GM18502 (cell line): ENCODE measurements around the gene CLDN9.

Source experiments
- ATAC-seq: cut with Tn5 transposase; IDR thresholded peaks from one replicate; pipeline ENCODE4 v1.9.1; 2021; ENCODE audit warnings: mild to moderate bottlenecking; ENCODE audit not compliant: unreplicated experiment, poor library complexity

Gene CLDN9

GRCh38 chr16:3015865-3016521 lies 3.3 kb downstream of the CLDN9 start:
- no peak for ATAC-seq

DNA sequence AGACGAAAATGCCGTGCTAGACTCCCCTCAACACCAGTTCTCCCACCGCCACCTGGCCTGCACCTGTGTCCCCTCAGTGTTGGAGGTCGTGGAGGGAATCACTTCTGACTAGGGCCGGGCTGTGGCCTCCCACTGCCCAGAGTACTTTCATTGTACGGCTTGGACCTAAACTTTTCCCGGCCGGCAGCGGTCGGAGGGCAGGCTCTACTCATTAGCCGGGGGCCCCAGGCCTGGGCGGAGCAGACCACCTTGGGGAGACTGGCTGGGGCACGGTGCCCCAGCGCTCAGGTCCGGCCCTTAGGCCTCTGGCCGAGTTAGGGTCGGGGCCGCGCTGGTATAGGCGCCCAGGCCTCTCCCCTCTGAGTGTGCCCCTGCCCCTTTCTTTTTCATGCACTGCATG lies 4.6 kb downstream of the CLDN9 start:
- ATAC-seq: no peak

DNA sequence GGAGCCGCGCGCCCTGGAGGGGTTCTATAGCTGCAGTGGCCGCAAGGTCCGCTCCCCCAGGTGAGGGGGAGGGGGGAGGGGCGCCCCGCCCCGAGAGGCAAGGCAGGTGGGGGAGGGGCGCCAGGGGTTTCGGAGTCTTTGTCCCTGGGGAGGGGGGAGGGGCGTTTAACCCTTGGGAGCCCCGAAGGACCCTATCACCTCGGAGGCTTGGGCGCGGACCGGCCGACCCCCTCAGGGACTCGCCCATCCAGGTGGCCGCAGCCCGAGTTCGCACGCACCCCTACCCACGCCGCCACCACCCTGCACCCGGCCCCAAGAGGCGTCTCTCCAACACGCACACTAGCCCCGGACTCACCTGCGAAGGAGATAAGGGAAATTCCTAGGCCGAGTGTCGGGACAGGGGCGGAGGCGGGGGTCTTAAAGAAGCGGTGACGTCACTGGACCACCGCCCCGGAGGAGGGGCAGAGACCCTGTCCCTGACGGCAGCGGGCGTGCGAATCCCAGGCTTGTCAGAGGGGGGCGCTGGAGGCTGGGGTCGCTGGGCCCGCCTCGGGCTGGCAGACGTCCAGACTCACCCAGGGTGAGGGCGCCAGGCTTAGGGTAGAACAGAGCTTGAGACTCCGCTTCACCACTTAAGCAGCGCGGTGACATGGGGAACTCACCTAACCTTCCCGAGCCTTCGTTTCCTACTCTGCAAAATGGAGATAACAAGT lies 5.2 kb downstream of the CLDN9 start, which contains the start of gene CLDN6:
Gene CLDN6 (minus strand): TSS at position 390 of the 713 bp plus-strand sequence. CDS start 2,162 bp downstream, outside the sequence.
- ATAC-seq: no peak

GRCh38 chr16:3019594-3020246 lies 7.0 kb downstream of the CLDN9 start:
- ATAC-seq: no peak

DNA sequence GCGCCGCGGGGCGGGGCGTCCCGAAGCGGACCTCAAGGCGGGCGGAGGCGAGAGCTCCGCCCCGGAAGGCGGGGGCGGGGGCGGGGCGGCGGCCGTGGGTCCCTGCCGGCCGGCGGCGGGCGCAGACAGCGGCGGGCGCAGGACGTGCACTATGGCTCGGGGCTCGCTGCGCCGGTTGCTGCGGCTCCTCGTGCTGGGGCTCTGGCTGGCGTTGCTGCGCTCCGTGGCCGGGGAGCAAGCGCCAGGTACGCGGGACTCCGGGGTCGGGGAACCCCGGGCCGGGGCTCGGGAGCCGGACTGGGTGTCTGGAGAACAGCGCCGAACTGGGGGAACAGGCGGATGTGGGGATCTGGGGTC lies 7.5 kb downstream of the CLDN9 start, which contains the start of gene TNFRSF12A:
Gene TNFRSF12A (plus strand): TSS at position 122 of the 357 bp plus-strand sequence. CDS start 30 bp downstream, at position 152.
- ATAC-seq: no peak

DNA sequence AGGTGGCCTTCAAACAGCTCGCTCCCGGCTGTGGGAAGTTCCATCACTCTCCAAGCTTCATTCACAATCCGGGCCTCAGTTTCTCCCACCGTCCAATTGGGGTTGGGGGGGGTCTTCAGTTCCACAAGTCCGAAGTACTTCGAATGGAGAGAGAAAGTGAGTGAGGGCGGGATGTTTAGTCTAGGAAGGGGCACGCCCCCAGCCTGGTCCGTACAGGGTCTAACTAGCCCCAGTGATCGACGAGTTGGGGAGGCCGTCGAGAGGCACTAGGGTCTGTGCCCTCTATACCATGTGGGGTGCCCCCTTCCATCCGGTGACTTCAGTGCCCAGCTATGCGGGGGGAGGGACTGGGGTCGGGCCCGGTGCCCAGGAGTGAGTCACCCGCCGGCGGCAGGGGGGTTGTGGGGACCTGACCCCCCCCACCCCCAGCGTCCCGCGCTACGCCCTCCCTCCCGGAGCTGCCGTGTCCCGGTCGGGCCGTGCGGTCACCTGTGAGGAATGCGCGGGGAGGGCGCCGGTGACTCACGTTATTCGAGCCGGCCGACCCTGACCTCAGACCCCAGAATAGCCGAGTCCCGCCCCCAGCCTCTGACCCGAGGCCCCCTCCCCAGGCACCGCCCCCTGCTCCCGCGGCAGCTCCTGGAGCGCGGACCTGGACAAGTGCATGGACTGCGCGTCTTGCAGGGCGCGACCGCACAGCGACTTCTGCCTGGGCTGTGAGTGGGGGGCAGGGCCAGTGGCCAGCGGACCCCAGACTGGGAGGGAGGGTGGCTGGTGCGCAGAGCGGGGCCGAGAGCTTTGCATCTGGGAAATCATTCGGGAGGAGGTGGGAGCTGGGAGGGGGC lies 8.1 kb downstream of the CLDN9 start:
- ATAC-seq: no peak

DNA sequence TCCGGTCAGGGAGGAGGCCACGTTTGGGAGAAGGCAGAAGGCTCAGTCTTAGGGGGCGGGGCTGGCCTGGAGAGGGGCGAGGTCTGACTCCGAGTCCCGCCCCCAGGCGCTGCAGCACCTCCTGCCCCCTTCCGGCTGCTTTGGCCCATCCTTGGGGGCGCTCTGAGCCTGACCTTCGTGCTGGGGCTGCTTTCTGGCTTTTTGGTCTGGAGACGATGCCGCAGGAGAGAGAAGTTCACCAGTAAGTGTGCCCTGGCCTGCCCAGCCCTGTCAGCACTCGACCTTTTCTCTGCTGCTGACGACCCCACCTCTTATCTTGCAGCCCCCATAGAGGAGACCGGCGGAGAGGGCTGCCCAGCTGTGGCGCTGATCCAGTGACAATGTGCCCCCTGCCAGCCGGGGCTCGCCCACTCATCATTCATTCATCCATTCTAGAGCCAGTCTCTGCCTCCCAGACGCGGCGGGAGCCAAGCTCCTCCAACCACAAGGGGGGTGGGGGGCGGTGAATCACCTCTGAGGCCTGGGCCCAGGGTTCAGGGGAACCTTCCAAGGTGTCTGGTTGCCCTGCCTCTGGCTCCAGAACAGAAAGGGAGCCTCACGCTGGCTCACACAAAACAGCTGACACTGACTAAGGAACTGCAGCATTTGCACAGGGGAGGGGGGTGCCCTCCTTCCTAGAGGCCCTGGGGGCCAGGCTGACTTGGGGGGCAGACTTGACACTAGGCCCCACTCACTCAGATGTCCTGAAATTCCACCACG lies 8.9 kb downstream of the CLDN9 start:
- no peak for ATAC-seq

- no peak for ATAC-seq
These were observed 9.5 kb downstream of the CLDN9 start for GRCh38 chr16:3022208-3022683.

DNA sequence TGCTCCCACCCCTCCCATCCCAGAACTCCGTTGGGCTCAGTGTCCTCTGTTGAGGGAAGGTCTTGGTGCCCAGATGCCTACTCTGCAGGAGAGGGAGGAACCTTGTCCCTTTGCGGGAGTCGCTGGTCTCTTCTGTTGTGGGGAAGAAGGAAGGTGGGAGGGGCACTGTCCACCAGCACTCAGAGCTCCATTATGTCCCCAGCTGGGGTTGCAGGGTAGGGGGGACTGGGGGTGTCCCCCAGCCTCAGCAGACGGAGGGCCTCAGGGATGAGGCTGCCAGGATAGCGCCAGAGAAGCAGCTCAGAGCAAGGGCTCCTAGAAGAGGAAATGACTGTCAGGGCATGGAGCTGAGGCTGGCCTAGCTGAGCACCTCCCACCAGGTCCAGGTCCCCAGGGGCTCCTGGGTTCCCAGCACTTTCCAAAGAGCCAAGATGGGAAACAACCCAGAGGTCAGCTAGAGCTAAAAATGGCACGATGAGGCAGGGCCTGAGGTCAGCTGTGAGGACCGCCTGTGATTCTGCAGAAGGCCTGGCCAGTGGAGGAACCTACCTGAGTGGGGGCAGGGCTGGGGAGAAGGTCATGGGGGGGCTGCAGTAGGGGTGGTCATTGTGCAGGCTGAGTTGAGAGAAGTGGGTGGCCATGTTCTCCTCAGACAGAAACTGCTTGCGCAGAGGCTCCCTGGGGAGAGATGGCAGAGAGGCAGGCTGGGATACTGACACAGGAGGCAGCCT lies 10.1 kb downstream of the CLDN9 start:
- ATAC-seq: no peak

- no peak for ATAC-seq
These were observed 10.6 kb downstream of the CLDN9 start for GRCh38 chr16:3023415-3023668.

- ATAC-seq: peak; percentile 71
These were observed 11.2 kb downstream of the CLDN9 start, which contains the start of the genes HCFC1R1 and THOC6 for GRCh38 chr16:3023669-3024478. TSS of gene HCFC1R1 (minus strand) at chr16:3023942. CDS start at chr16:3023941, 1 bp downstream. TSS of gene THOC6 (plus strand) at chr16:3024035. CDS start at chr16:3024327, 292 bp downstream.

GRCh38 chr16:3025032-3026002 lies 12.6 kb downstream of the CLDN9 start:
- no peak for ATAC-seq

- no peak for ATAC-seq
These were observed 13.3 kb downstream of the CLDN9 start for GRCh38 chr16:3026003-3026378.

DNA sequence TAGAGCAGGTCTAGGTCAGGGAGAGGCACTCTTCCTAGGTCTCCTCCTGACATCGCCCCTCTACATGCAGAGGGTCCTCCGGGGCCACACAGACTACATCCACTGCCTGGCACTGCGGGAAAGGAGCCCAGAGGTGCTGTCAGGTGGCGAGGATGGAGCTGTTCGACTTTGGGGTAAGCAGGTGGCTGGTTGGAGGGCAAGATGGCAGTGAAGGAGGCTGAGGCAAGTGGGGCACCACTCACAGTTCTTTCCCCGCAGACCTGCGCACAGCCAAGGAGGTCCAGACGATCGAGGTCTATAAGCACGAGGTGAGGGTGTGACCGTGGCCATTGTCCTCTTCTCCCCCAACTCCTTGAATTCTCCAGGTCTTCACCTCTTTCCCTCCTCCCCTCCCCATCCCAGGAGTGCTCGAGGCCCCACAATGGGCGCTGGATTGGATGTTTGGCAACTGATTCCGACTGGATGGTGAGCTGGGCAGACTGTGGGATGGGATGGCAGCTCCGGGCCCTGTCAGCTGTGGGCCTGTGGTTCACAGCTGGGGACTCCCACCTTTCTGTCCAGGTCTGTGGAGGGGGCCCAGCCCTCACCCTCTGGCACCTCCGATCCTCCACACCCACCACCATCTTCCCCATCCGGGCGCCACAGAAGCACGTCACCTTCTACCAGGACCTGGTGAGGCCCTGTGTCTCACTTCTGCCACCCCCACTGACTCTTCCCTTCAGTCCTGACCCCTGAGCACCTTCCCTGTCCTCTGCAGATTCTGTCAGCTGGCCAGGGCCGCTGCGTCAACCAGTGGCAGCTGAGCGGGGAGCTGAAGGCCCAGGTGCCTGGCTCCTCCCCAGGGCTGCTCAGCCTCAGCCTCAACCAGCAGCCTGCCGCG lies 14.1 kb downstream of the CLDN9 start:
- ATAC-seq: no peak

GRCh38 chr16:3027489-3027795 lies 14.7 kb downstream of the CLDN9 start:
- ATAC-seq: no peak

- ATAC-seq: no peak
These were observed 15.4 kb downstream of the CLDN9 start for GRCh38 chr16:3027983-3028715.
